ENCODE results near the gene TPRA1. TPM values are rescaled to one million over a fixed set of nuclear protein-coding genes. Genes with fewer than 3 reads are reported as not detected.

The TPRA1 gene
- total RNA-seq, 1 donor from 2014 or later = 11.8 TPM

DNA sequence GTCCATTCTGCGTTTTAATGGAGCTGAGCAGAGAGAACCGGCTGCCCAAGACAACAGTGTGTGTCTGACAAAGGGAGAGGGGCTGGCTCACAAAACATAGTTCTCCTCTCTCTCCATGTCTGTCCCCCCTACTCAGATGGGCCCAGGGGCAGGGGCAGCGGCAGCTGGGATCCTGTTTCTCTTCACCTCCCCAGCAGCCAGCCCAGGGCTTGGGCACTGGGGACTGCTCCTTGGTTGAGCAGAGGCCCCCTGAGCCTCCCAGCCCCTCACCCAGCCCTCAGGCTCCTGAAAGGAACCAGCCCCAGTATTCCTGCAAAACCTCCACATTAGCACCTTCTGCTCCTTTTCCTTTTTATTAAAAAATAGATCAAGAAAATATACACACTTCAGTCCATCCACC is 17.8 kb downstream of the TPRA1 start:
- TF ChIP-seq EZH2 (IDR thresholded peaks at IDR 0.05) (no peak), EZH2phosphoT487 (IDR thresholded peaks at IDR 0.05) (no peak)
- TF ChIP-seq, protein P1, sequence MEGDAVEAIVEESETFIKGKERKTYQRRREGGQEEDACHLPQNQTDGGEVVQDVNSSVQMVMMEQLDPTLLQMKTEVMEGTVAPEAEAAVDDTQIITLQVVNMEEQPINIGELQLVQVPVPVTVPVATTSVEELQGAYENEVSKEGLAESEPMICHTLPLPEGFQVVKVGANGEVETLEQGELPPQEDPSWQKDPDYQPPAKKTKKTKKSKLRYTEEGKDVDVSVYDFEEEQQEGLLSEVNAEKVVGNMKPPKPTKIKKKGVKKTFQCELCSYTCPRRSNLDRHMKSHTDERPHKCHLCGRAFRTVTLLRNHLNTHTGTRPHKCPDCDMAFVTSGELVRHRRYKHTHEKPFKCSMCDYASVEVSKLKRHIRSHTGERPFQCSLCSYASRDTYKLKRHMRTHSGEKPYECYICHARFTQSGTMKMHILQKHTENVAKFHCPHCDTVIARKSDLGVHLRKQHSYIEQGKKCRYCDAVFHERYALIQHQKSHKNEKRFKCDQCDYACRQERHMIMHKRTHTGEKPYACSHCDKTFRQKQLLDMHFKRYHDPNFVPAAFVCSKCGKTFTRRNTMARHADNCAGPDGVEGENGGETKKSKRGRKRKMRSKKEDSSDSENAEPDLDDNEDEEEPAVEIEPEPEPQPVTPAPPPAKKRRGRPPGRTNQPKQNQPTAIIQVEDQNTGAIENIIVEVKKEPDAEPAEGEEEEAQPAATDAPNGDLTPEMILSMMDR (IDR thresholded peaks at IDR 0.05) = no peak
- Histone ChIP-seq H3K4me1 (peaks cover 4% of the 10 kb centered on the region), H3K27me3 (no peaks in the 10 kb centered on the region), H3K4me3 (no peak overlapping the region), H3K4me2 (no peak overlapping the region), H3K9me3 (ENCODE audit: low read depth) (no peaks in the 10 kb centered on the region), H3F3A (ENCODE audit: low read depth) (no peaks in the 10 kb centered on the region), H3K79me2 (ENCODE audit: low read depth) (no peaks in the 10 kb centered on the region), H3K9ac (no peak overlapping the region), H4K20me1 (ENCODE audit: low read depth) (peaks cover 9% of the 10 kb centered on the region), H3K36me3 (no peaks in the 10 kb centered on the region), H2AFZ (replicated peaks) (no peak overlapping the region), H3K27ac (no peak overlapping the region)
- Mint-ChIP-seq H3K4me3 (no peak overlapping the region), H3K27me3 (ENCODE audit: insufficient read depth, low read depth) (peaks cover 12% of the 10 kb centered on the region), H3K27ac (no peak overlapping the region), H3K4me1 (peaks cover 20% of the 10 kb centered on the region), H3K9me3 (peaks cover 2% of the 10 kb centered on the region), H3K36me3 (peaks cover 14% of the 10 kb centered on the region)
- DNase-seq (ENCODE audit: low spot score) = no peak

DNA sequence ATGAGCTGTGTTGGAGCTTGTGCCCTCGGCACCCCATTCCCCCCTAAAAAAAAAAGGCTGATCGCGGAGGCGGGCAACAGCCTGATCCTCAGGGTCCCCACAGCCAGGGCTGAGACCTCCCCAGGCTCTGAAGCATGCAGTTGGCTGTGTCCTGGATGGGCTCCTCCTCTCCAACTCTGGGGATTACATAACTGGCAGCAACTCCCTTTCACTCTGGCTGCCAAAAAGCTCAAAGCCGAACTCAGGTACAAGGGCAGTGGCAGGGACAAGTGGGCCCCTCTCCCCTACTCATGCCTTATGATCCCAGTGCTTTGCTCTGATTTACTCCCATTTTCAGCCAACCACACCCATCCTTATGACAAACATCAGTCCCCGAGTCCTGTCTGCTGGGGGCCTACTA is 18.3 kb downstream of the TPRA1 start:
- Mint-ChIP-seq H3K4me1 (peaks cover 26% of the 10 kb centered on the region), H3K27ac (no peak overlapping the region), H3K9me3 (peaks cover 2% of the 10 kb centered on the region), H3K4me3 (no peak overlapping the region), H3K27me3 (ENCODE audit: insufficient read depth, low read depth) (peaks cover 12% of the 10 kb centered on the region), H3K36me3 (peaks cover 14% of the 10 kb centered on the region)
- Histone ChIP-seq H3K4me2 (no peak overlapping the region), H3K27ac (no peak overlapping the region), H3K4me3 (no peak overlapping the region), H3K79me2 (ENCODE audit: low read depth) (no peaks in the 10 kb centered on the region), H3K27me3 (no peaks in the 10 kb centered on the region), H3F3A (ENCODE audit: low read depth) (peaks cover 4% of the 10 kb centered on the region), H2AFZ (replicated peaks) (no peak overlapping the region), H3K4me1 (peaks cover 9% of the 10 kb centered on the region), H4K20me1 (ENCODE audit: low read depth) (peaks cover 9% of the 10 kb centered on the region), H3K9ac (no peak overlapping the region), H3K9me3 (ENCODE audit: low read depth) (no peaks in the 10 kb centered on the region), H3K36me3 (no peaks in the 10 kb centered on the region)
- TF ChIP-seq EZH2 (IDR thresholded peaks at IDR 0.05) (no peak), EZH2phosphoT487 (IDR thresholded peaks at IDR 0.05) (no peak)
- TF ChIP-seq, protein P1 (IDR thresholded peaks at IDR 0.05) = no peak
- no peak for DNase-seq (ENCODE audit: low spot score)

DNA sequence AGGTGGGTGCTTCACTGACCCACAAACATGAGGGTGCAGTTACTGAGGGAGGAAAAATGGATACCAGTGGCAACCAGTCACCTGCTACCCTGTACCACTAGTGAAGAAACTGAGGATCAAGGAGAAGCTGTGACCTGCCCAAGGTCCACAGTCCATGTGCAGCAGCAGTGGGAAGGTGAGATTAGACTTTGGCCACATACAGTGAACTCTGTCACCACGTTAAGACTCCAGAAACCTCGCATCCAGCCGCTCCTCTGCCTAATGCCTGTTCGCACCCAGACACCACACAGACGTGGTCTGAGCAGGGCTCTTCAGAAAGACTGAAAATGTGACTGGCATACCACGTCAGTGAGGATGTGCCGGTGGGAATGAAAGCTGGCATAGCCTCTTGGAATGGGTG is 20.0 kb downstream of the TPRA1 start:
- TF ChIP-seq, protein P1 (IDR thresholded peaks at IDR 0.05) = no peak
- TF ChIP-seq EZH2 (IDR thresholded peaks at IDR 0.05) (no peak), EZH2phosphoT487 (IDR thresholded peaks at IDR 0.05) (no peak)

More for the DNA sequence above, 20.0 kb downstream of the TPRA1 start:
- peaks cover 42% of the 10 kb centered on the region for H3K4me1 Mint-ChIP-seq
- peaks cover 2% of the 10 kb centered on the region for H3K9me3 Mint-ChIP-seq
- no peak overlapping the region for H3K4me3 Mint-ChIP-seq
- no peak for DNase-seq (ENCODE audit: low spot score)
- Histone ChIP-seq H3K79me2 (ENCODE audit: low read depth) (no peaks in the 10 kb centered on the region), H3K4me3 (no peak overlapping the region), H3K27ac (no peak overlapping the region), H3F3A (ENCODE audit: low read depth) (peaks cover 13% of the 10 kb centered on the region), H3K9me3 (ENCODE audit: low read depth) (no peaks in the 10 kb centered on the region), H3K27me3 (no peaks in the 10 kb centered on the region), H3K36me3 (no peaks in the 10 kb centered on the region), H3K4me2 (no peak overlapping the region), H4K20me1 (ENCODE audit: low read depth) (peaks cover 3% of the 10 kb centered on the region), H2AFZ (replicated peaks) (no peak overlapping the region), H3K4me1 (peaks cover 20% of the 10 kb centered on the region), H3K9ac (no peak overlapping the region)
- peaks cover 18% of the 10 kb centered on the region for H3K27me3 Mint-ChIP-seq (ENCODE audit: insufficient read depth, low read depth)
- H3K36me3 Mint-ChIP-seq = peaks cover 14% of the 10 kb centered on the region
- no peak overlapping the region for H3K27ac Mint-ChIP-seq

Data from neural progenitor cell (in vitro differentiated cells).